A673 (cell line): ENCODE measurements around the gene TMEM95.

ENCODE experiments used
- EZH2 ChIP-seq: fragments of 200-600 bp; sonication (generic); IDR thresholded peaks from 2 replicates; pipeline ENCODE4 v1.6.1; 2017; ENCODE audit warnings: borderline replicate concordance, low read depth, mild to moderate bottlenecking, mixed read lengths, antibody characterized with exemption, low read length; ENCODE audit not compliant: poor library complexity, severe bottlenecking
- TF ChIP-seq, protein P1 (sequence below): fragments of 300-800, 200-600 bp; sonication (generic); conservative IDR thresholded peaks from 2 replicates; pipeline ENCODE4 v1.5.1; 2017; ENCODE audit warnings: low read depth, mild to moderate bottlenecking, antibody characterized with exemption, low read length, moderate library complexity, mixed read lengths

- no peak for TF ChIP-seq EZH2
- TF ChIP-seq, protein P1, sequence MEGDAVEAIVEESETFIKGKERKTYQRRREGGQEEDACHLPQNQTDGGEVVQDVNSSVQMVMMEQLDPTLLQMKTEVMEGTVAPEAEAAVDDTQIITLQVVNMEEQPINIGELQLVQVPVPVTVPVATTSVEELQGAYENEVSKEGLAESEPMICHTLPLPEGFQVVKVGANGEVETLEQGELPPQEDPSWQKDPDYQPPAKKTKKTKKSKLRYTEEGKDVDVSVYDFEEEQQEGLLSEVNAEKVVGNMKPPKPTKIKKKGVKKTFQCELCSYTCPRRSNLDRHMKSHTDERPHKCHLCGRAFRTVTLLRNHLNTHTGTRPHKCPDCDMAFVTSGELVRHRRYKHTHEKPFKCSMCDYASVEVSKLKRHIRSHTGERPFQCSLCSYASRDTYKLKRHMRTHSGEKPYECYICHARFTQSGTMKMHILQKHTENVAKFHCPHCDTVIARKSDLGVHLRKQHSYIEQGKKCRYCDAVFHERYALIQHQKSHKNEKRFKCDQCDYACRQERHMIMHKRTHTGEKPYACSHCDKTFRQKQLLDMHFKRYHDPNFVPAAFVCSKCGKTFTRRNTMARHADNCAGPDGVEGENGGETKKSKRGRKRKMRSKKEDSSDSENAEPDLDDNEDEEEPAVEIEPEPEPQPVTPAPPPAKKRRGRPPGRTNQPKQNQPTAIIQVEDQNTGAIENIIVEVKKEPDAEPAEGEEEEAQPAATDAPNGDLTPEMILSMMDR = no peak
These were observed 24.2 kb downstream of the TMEM95 start for GRCh38 chr17:7379134-7379533.
